Duodenal mucosa (tissue), 2 donors: ENCODE measurements around the gene RNF180.
"Not testable (repeated sequence)": the region's sequence is repeated elsewhere in the genome, so short reads cannot be mapped to it uniquely, and the experiment has no call there.

Experiments
- H3K27ac ChIP-seq: one replicate; pipeline ENCODE4 v1.7.0; 2013; ENCODE audit warnings: low read depth, low read length
- H3K27me3 ChIP-seq, 2 donors: one replicate each; pipeline ENCODE4 v1.7.0; 2013; ENCODE audit warnings: low read length in 2 of 2, control low read depth in 1 of 2; ENCODE audit not compliant: insufficient read depth in 2 of 2, control insufficient read depth in 1 of 2
- H3K36me3 ChIP-seq, 2 donors: one replicate each; pipeline ENCODE4 v1.7.0; 2013; ENCODE audit warnings: low read length in 2 of 2, control low read depth in 1 of 2; ENCODE audit not compliant: insufficient read depth in 2 of 2, control insufficient read depth in 1 of 2
- H3K4me1 ChIP-seq, 2 donors: one replicate each; pipeline ENCODE4 v1.7.0; 2013; ENCODE audit warnings: low read length in 2 of 2, control low read depth in 1 of 2; ENCODE audit not compliant: insufficient read depth in 2 of 2, control insufficient read depth in 1 of 2
- H3K4me3 ChIP-seq, 2 donors: one replicate each; pipeline ENCODE4 v1.7.0; 2013; ENCODE audit warnings: low read length in 2 of 2, low read depth in 1 of 2
- H3K9ac ChIP-seq, 2 donors: one replicate each; pipeline ENCODE4 v1.7.0; 2013; ENCODE audit warnings: low read length in 2 of 2, low read depth in 1 of 2
- H3K9me3 ChIP-seq, 2 donors: one replicate each; pipeline ENCODE4 v1.7.0; 2013; ENCODE audit warnings: low read length in 2 of 2, control low read depth in 1 of 2; ENCODE audit not compliant: control insufficient read depth in 1 of 2

Gene RNF180

DNA sequence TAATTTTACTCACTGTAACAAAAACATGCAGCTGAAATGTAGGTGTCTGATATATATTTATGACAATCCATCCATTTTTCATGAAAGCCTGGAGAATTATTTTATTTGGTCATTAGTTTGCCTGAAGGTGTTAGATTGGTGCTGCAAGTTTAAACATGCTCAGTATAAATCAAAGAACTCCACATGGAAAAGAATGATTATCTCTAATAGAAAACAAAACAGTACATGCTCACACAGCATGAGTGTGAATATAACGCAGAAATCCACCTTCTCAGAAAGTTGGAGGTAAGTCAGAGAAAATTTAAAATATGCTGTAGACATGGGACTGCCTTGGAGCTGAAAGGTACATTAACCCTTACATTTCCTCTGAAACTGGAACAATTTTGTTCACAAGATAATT is 174.7 kb downstream of the RNF180 start:
- no peak overlapping the region for H3K27ac ChIP-seq

DNA sequence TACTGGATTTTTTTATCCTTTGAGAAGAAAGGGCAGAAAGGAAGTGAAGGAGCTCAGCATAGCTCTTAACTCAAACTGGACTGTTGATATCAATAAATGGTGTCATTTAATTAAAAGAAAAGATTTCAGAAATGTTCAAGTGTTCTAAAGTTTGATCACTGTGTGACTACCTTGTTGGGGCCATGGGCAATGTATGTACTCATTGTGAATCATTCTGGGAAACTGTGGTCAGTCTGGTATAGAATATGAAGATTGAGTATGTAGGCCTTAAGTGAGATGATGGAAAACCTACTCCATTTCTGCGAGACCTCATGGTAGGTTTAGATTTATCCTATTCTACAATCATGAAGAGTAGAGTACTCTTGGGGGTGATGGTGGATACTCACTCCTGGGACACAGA is 175.7 kb downstream of the RNF180 start:
- no peak overlapping the region for H3K27ac ChIP-seq
- H3K4me1 ChIP-seq = no peaks in the 10 kb centered on the region
- no peak overlapping the region for H3K4me3 ChIP-seq
- no peaks in the 10 kb centered on the region for H3K27me3 ChIP-seq
- no peaks in the 10 kb centered on the region for H3K36me3 ChIP-seq
- no peak overlapping the region for H3K9ac ChIP-seq
- H3K9me3 ChIP-seq = no peaks in the 10 kb centered on the region

More for the DNA sequence above, 174.7 kb downstream of the RNF180 start:
- Histone ChIP-seq H3K4me1 (no peaks in the 10 kb centered on the region), H3K4me3 (no peak overlapping the region), H3K27me3 (no peaks in the 10 kb centered on the region), H3K9me3 (no peaks in the 10 kb centered on the region), H3K36me3 (no peaks in the 10 kb centered on the region), H3K9ac (no peak overlapping the region)

DNA sequence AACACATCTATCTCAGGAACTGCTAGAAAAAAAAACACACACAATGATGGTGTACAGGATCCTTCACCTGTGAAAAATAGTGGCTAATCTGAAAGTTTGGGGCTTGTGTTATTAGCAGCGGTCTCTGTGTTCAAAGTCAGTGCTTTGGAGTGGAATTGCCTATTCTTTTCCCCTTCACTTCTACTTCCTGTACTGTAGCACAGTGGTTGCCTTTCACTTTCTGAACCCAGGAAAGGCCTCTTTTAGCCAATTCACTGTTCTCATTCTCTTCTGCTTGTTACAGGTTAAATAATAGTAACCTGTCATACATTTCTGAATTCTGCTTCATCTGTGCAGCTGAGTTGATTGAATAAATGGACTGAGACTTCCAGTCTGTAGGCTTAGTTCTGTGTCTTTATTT is 178.9 kb downstream of the RNF180 start:
- Histone ChIP-seq H3K4me1 (no peaks in the 10 kb centered on the region), H3K36me3 (no peaks in the 10 kb centered on the region), H3K9ac (no peak overlapping the region), H3K9me3 (no peaks in the 10 kb centered on the region), H3K4me3 (no peak overlapping the region), H3K27me3 (no peaks in the 10 kb centered on the region), H3K27ac (no peak overlapping the region)

DNA sequence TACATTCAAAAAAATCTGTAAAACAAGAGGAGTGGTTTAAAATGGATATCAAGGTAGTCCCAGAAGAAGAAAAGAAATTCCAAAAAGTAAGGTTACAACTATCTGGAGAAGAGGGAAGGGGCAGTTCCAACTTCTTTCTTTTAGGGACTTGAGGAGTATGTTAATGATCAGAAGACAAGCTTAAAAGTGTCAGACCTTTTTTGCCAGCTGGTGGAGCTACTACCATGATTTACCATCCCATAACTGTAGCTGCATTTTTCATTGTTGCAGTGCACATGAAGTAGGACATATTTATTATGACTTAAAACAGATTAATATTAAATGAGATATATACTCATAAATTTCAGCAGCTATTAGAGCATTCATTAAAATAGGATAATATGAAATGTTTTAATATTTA is 181.7 kb downstream of the RNF180 start:
- H3K9ac ChIP-seq = no peak overlapping the region
- no peaks in the 10 kb centered on the region for H3K36me3 ChIP-seq
- no peak overlapping the region for H3K4me3 ChIP-seq
- no peaks in the 10 kb centered on the region for H3K9me3 ChIP-seq
- no peaks in the 10 kb centered on the region for H3K27me3 ChIP-seq
- no peak overlapping the region for H3K27ac ChIP-seq
- H3K4me1 ChIP-seq = no peaks in the 10 kb centered on the region

DNA sequence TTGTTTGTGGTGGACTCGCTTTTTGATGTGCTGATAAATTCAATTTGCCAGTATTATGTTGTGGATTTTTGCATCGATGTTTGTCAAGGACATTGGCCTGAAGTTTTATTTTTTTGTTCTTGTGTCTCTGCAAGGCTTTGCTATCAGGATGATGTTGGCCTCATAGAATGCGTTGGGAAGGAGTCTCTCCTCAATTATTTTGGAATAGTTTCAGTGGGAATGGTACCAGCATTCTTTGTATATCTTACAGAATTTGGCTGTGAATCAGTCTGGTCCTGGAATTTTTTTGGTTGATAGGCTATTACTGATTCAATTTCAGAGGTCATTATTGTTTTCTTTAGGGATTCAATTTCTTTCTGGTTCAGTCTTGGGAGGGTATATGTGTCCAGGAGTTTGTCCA is 198.8 kb downstream of the RNF180 start:
- Histone ChIP-seq H3K9me3 (peaks cover 8 to 16% of the 10 kb centered on the region in 2 donors), H3K27me3 (no peaks in the 10 kb centered on the region), H3K4me3 (no peak overlapping the region), H3K4me1 (no peaks in the 10 kb centered on the region), H3K9ac (no peak overlapping the region), H3K36me3 (no peaks in the 10 kb centered on the region), H3K27ac (no peak overlapping the region)

DNA sequence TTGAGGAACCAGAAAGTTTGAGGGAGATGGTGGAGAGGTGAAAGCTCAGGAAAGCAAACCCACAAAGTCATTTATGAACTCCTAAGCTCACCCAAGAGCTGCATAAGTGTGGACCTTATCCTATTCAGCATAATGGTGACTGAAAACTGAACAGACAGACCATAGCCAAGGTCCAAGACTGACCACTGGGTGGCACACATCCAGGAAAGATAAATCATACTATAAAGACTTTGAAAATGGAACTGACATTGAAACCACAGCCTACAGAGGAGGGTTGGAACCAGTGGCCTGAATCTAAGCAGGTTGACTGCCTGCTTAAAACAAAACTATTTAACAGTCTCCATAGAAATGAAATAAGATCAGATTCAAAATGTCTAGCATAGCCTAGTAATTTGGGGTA is 219.1 kb downstream of the RNF180 start:
- Histone ChIP-seq H3K9ac (no peak overlapping the region), H3K36me3 (no peaks in the 10 kb centered on the region), H3K27ac (no peak overlapping the region), H3K9me3 (no peaks in the 10 kb centered on the region), H3K4me1 (no peaks in the 10 kb centered on the region), H3K27me3 (no peaks in the 10 kb centered on the region), H3K4me3 (no peak overlapping the region)

DNA sequence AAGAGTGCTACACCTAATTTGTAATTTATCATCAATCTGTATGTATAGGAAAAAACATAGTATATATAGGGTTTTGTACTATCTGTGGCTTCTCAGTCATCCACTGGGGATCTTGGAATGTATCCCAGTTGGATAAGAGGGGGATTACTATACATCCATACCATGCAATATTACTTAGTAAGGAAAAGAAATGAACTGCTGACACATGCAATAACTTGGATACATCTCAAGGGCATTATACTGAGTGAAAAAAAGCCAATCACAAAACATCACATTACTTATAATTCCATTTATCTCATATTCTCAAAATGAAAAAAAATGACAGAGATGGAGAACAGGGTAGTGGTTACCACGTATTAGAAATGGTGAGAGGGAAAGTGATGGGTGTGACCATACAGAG is 231.9 kb downstream of the RNF180 start:
- no peak overlapping the region for H3K27ac ChIP-seq
- no peak overlapping the region for H3K4me3 ChIP-seq
- H3K9ac ChIP-seq = no peak overlapping the region
- H3K9me3 ChIP-seq = peaks cover 2 to 9% of the 10 kb centered on the region in 2 donors
- no peaks in the 10 kb centered on the region for H3K27me3 ChIP-seq
- H3K4me1 ChIP-seq = no peaks in the 10 kb centered on the region
- no peaks in the 10 kb centered on the region for H3K36me3 ChIP-seq

DNA sequence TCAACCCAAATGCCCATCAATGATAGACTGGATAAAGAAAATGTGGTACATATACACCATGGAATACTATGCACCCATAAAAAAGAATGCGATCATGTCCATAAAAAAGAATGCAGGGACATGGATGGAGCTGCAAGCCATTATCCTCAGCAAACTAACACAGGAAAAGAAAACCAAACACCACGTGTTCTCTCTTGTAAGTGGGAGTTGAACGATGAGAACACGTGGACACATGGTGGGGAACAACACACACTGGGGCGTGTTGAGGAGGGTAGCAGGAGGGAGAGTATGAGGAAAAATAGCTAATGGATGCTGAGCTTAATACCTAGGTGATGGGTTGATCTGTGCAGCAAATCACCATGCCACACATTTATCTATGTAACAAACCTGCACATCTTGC is 233.1 kb downstream of the RNF180 start:
- H3K27me3 ChIP-seq, H3K4me1 ChIP-seq, H3K9ac ChIP-seq, H3K36me3 ChIP-seq, H3K27ac ChIP-seq, H3K9me3 ChIP-seq, H3K4me3 ChIP-seq: not testable (repeated sequence)

DNA sequence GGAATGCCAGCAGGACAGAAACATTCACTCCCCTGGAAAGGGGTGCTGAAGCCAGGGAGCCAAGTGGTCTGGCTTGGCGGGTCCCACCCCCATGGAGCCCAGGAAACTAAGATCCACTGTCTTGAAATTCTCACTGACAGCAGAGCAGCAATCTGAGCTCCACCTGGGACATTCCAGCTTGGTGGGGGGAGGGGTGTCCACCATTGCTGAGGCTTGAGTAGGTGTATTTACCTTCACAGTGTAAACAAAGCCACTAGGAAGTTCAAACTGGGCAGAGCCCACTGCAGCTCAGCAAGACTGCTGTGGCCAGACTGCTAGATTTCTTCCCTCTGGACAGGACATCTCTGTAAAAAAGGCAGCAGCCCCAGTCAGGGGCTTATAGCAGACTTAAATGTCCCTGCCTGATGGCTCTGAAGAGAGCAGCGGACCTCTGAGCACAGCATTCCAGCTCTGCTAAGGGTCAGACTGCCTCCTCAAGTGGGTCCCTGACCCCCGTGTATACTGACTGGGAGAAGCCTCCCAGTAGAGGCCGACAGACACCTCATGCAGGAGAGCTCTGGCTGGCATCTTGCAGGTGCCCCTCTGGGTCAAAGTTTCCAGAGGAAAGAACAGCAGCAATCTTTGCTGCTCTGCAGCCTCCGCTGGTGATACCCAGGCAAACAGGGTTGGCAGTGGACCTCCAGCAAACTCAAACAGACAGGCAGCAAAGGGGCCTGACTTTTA is 241.6 kb downstream of the RNF180 start:
- H3K9ac ChIP-seq, H3K9me3 ChIP-seq, H3K27me3 ChIP-seq: not testable (repeated sequence)

DNA sequence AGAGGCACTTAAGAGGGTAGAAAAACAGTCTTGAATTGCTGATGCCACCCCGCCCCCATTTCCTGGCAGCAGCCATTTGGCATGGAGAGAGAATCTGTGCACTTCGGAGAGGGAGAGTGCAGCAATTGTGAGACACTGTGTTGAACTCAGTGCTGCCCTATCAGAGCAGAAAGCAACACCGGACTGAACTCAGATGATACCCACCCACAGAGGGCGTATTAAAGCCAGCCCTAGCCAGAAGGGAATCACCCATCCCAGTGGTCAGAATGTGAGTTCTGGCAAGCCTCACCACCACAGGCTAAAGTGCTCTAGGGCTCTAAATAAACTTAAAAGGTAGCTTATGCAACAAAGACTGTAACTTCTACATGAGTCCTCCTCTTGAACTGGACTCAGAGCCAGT is 251.7 kb downstream of the RNF180 start:
- H3K4me3 ChIP-seq = no peak overlapping the region
- H3K9ac ChIP-seq = no peak overlapping the region
- H3K9me3 ChIP-seq = peaks cover 0 to 2% of the 10 kb centered on the region in 2 donors
- H3K4me1 ChIP-seq = no peaks in the 10 kb centered on the region
- H3K27ac ChIP-seq = no peak overlapping the region
- no peaks in the 10 kb centered on the region for H3K27me3 ChIP-seq
- H3K36me3 ChIP-seq = no peaks in the 10 kb centered on the region

More for the DNA sequence above, 241.6 kb downstream of the RNF180 start:
- not testable (repeated sequence) for H3K4me1 ChIP-seq, H3K27ac ChIP-seq, H3K4me3 ChIP-seq, H3K36me3 ChIP-seq

DNA sequence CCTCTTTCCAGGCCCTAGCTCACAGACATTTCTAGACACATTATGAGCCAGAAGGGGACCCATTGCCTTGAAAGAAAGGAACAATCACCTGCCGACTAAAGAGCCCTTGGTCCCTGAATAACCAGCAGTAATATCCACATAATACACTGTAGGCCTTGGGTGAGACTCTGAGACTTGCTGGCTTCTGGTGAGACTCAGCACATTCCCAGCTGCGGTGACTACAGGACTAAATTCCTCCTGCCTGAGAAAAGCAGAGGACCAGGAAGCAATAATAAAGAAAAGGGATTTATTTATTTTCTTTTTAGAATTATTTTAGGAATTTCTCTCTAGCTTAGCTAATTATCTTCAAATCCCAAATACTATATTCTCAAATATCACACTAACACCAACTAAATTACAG is 252.4 kb downstream of the RNF180 start:
- peaks cover 0 to 2% of the 10 kb centered on the region in 2 donors for H3K9me3 ChIP-seq

More for the DNA sequence above, 252.4 kb downstream of the RNF180 start:
- no peak overlapping the region for H3K4me3 ChIP-seq
- no peak overlapping the region for H3K9ac ChIP-seq
- no peaks in the 10 kb centered on the region for H3K4me1 ChIP-seq
- no peaks in the 10 kb centered on the region for H3K36me3 ChIP-seq
- H3K27ac ChIP-seq = no peak overlapping the region
- no peaks in the 10 kb centered on the region for H3K27me3 ChIP-seq
